ENCODE data around the gene COX14.

The COX14 gene

GRCh38 chr12:50087151-50087550 is 24.9 kb upstream of the COX14 start:
- Histone ChIP-seq H3K9ac (ENCODE audit: low read length) (no peak overlapping the region), H3K36me3 (ENCODE audit: control insufficient read depth, insufficient read depth, low read length) (no peaks in the 10 kb centered on the region), H3K4me1 (ENCODE audit: control insufficient read depth, insufficient read depth, low read length) (no peaks in the 10 kb centered on the region), H3K27me3 (ENCODE audit: control insufficient read depth, insufficient read depth, low read length) (no peaks in the 10 kb centered on the region), H3K9me3 (ENCODE audit: control insufficient read depth, low read length) (no peaks in the 10 kb centered on the region), H3K4me3 (ENCODE audit: low read length) (no peak overlapping the region)

GRCh38 chr12:50087995-50088394 is 24.0 kb upstream of the COX14 start:
- Histone ChIP-seq H3K4me3 (ENCODE audit: low read length) (no peak overlapping the region), H3K36me3 (ENCODE audit: control insufficient read depth, insufficient read depth, low read length) (no peaks in the 10 kb centered on the region), H3K9me3 (ENCODE audit: control insufficient read depth, low read length) (no peaks in the 10 kb centered on the region), H3K27me3 (ENCODE audit: control insufficient read depth, insufficient read depth, low read length) (no peaks in the 10 kb centered on the region), H3K4me1 (ENCODE audit: control insufficient read depth, insufficient read depth, low read length) (no peaks in the 10 kb centered on the region), H3K9ac (ENCODE audit: low read length) (no peak overlapping the region)

- no peak overlapping the region for H3K9ac ChIP-seq (ENCODE audit: low read length)
- no peaks in the 10 kb centered on the region for H3K36me3 ChIP-seq (ENCODE audit: control insufficient read depth, insufficient read depth, low read length)
- H3K4me3 ChIP-seq (ENCODE audit: low read length), result no peak overlapping the region
Observed at GRCh38 chr12:50088577-50089335, 23.3 kb upstream of the COX14 start.

GRCh38 chr12:50089730-50090129 is 22.3 kb upstream of the COX14 start:
- no peaks in the 10 kb centered on the region for H3K27me3 ChIP-seq (ENCODE audit: control insufficient read depth, insufficient read depth, low read length)
- no peaks in the 10 kb centered on the region for H3K4me1 ChIP-seq (ENCODE audit: control insufficient read depth, insufficient read depth, low read length)
- H3K9ac ChIP-seq (ENCODE audit: low read length), result no peak overlapping the region
- no peak overlapping the region for H3K4me3 ChIP-seq (ENCODE audit: low read length)
- H3K36me3 ChIP-seq (ENCODE audit: control insufficient read depth, insufficient read depth, low read length), result no peaks in the 10 kb centered on the region
- H3K9me3 ChIP-seq (ENCODE audit: control insufficient read depth, low read length), result no peaks in the 10 kb centered on the region

More at GRCh38 chr12:50088577-50089335, 23.3 kb upstream of the COX14 start:
- no peaks in the 10 kb centered on the region for H3K27me3 ChIP-seq (ENCODE audit: control insufficient read depth, insufficient read depth, low read length)
- no peaks in the 10 kb centered on the region for H3K9me3 ChIP-seq (ENCODE audit: control insufficient read depth, low read length)
- no peaks in the 10 kb centered on the region for H3K4me1 ChIP-seq (ENCODE audit: control insufficient read depth, insufficient read depth, low read length)

- Histone ChIP-seq H3K27me3 (ENCODE audit: control insufficient read depth, insufficient read depth, low read length) (no peaks in the 10 kb centered on the region), H3K4me1 (ENCODE audit: control insufficient read depth, insufficient read depth, low read length) (no peaks in the 10 kb centered on the region), H3K4me3 (ENCODE audit: low read length) (no peak overlapping the region), H3K36me3 (ENCODE audit: control insufficient read depth, insufficient read depth, low read length) (no peaks in the 10 kb centered on the region), H3K9me3 (ENCODE audit: control insufficient read depth, low read length) (no peaks in the 10 kb centered on the region), H3K9ac (ENCODE audit: low read length) (no peak overlapping the region)
Observed at GRCh38 chr12:50090391-50090790, 21.6 kb upstream of the COX14 start.

- no peaks in the 10 kb centered on the region for H3K9me3 ChIP-seq (ENCODE audit: control insufficient read depth, low read length)
- no peak overlapping the region for H3K9ac ChIP-seq (ENCODE audit: low read length)
- no peaks in the 10 kb centered on the region for H3K27me3 ChIP-seq (ENCODE audit: control insufficient read depth, insufficient read depth, low read length)
- no peak overlapping the region for H3K4me3 ChIP-seq (ENCODE audit: low read length)
- H3K4me1 ChIP-seq (ENCODE audit: control insufficient read depth, insufficient read depth, low read length), result no peaks in the 10 kb centered on the region
- peaks cover 14% of the 10 kb centered on the region for H3K36me3 ChIP-seq (ENCODE audit: control insufficient read depth, insufficient read depth, low read length)
Observed at GRCh38 chr12:50097952-50098351, 14.1 kb upstream of the COX14 start.

- Histone ChIP-seq H3K27me3 (ENCODE audit: control insufficient read depth, insufficient read depth, low read length) (no peaks in the 10 kb centered on the region), H3K9me3 (ENCODE audit: control insufficient read depth, low read length) (no peaks in the 10 kb centered on the region), H3K4me1 (ENCODE audit: control insufficient read depth, insufficient read depth, low read length) (peaks cover 14% of the 10 kb centered on the region), H3K36me3 (ENCODE audit: control insufficient read depth, insufficient read depth, low read length) (peaks cover 14% of the 10 kb centered on the region), H3K9ac (ENCODE audit: low read length) (no peak overlapping the region), H3K4me3 (ENCODE audit: low read length) (no peak overlapping the region)
Observed at GRCh38 chr12:50099302-50100008, 12.6 kb upstream of the COX14 start.

GRCh38 chr12:50100561-50100960 is 11.5 kb upstream of the COX14 start:
- peaks cover 13% of the 10 kb centered on the region for H3K36me3 ChIP-seq (ENCODE audit: control insufficient read depth, insufficient read depth, low read length)
- peaks cover 16% of the 10 kb centered on the region for H3K4me1 ChIP-seq (ENCODE audit: control insufficient read depth, insufficient read depth, low read length)
- H3K27me3 ChIP-seq (ENCODE audit: control insufficient read depth, insufficient read depth, low read length), result no peaks in the 10 kb centered on the region
- no peaks in the 10 kb centered on the region for H3K9me3 ChIP-seq (ENCODE audit: control insufficient read depth, low read length)
- no peak overlapping the region for H3K4me3 ChIP-seq (ENCODE audit: low read length)
- H3K9ac ChIP-seq (ENCODE audit: low read length), result no peak overlapping the region

GRCh38 chr12:50101663-50102062 is 10.4 kb upstream of the COX14 start:
- Histone ChIP-seq H3K4me1 (ENCODE audit: control insufficient read depth, insufficient read depth, low read length) (peaks cover 16% of the 10 kb centered on the region), H3K9me3 (ENCODE audit: control insufficient read depth, low read length) (no peaks in the 10 kb centered on the region), H3K9ac (ENCODE audit: low read length) (no peak overlapping the region), H3K36me3 (ENCODE audit: control insufficient read depth, insufficient read depth, low read length) (peaks cover 5% of the 10 kb centered on the region), H3K27me3 (ENCODE audit: control insufficient read depth, insufficient read depth, low read length) (no peaks in the 10 kb centered on the region), H3K4me3 (ENCODE audit: low read length) (no peak overlapping the region)

GRCh38 chr12:50102131-50102531 is 9.9 kb upstream of the COX14 start:
- Histone ChIP-seq H3K9ac (ENCODE audit: low read length) (no peak overlapping the region), H3K4me3 (ENCODE audit: low read length) (no peak overlapping the region), H3K9me3 (ENCODE audit: control insufficient read depth, low read length) (no peaks in the 10 kb centered on the region), H3K27me3 (ENCODE audit: control insufficient read depth, insufficient read depth, low read length) (no peaks in the 10 kb centered on the region), H3K4me1 (ENCODE audit: control insufficient read depth, insufficient read depth, low read length) (peaks cover 16% of the 10 kb centered on the region), H3K36me3 (ENCODE audit: control insufficient read depth, insufficient read depth, low read length) (peaks cover under 1% of the 10 kb centered on the region)

GRCh38 chr12:50102646-50103309 is 9.3 kb upstream of the COX14 start:
- H3K9ac ChIP-seq (ENCODE audit: low read length), result no peak overlapping the region
- H3K4me1 ChIP-seq (ENCODE audit: control insufficient read depth, insufficient read depth, low read length), result peaks cover 16% of the 10 kb centered on the region
- H3K27me3 ChIP-seq (ENCODE audit: control insufficient read depth, insufficient read depth, low read length), result no peaks in the 10 kb centered on the region
- no peaks in the 10 kb centered on the region for H3K9me3 ChIP-seq (ENCODE audit: control insufficient read depth, low read length)
- H3K36me3 ChIP-seq (ENCODE audit: control insufficient read depth, insufficient read depth, low read length), result no peaks in the 10 kb centered on the region
- H3K4me3 ChIP-seq (ENCODE audit: low read length), result no peak overlapping the region

- no peaks in the 10 kb centered on the region for H3K36me3 ChIP-seq (ENCODE audit: control insufficient read depth, insufficient read depth, low read length)
- peaks cover 19% of the 10 kb centered on the region for H3K4me1 ChIP-seq (ENCODE audit: control insufficient read depth, insufficient read depth, low read length)
- peak overlapping the region; percentile 33 for H3K9ac ChIP-seq (ENCODE audit: low read length)
- no peak overlapping the region for H3K4me3 ChIP-seq (ENCODE audit: low read length)
- no peaks in the 10 kb centered on the region for H3K27me3 ChIP-seq (ENCODE audit: control insufficient read depth, insufficient read depth, low read length)
- no peaks in the 10 kb centered on the region for H3K9me3 ChIP-seq (ENCODE audit: control insufficient read depth, low read length)
Observed at GRCh38 chr12:50103351-50103750, 8.7 kb upstream of the COX14 start.
